ENCODE data around the gene GALNT3.

GALNT3 gene

GRCh38 chr2:165718610-165719210 is 75.3 kb downstream of the GALNT3 start:
- no peak for DNase-seq

GRCh38 chr2:165716091-165716490 is 78.0 kb downstream of the GALNT3 start:
- no peak for DNase-seq

- no peak for DNase-seq
Measured at GRCh38 chr2:165706960-165707487, 87.0 kb downstream of the GALNT3 start.

- no peak for DNase-seq
Measured at GRCh38 chr2:165701147-165701546, 92.9 kb downstream of the GALNT3 start.

- DNase-seq = no peak
Measured at GRCh38 chr2:165700531-165700930, 93.5 kb downstream of the GALNT3 start.

- no peak for DNase-seq
Measured at GRCh38 chr2:165699946-165700345, 94.1 kb downstream of the GALNT3 start.

GRCh38 chr2:165698444-165698884 is 95.6 kb downstream of the GALNT3 start:
- DNase-seq = no peak

GRCh38 chr2:165697748-165698443 is 96.2 kb downstream of the GALNT3 start:
- DNase-seq = no peak
